Neural cell (in vitro differentiated cells): Measurements from ENCODE around the gene HRH2. TPM values are rescaled to one million over a fixed set of nuclear protein-coding genes. Genes with fewer than 3 reads are reported as not detected.
"Not testable (repeated sequence)": the region's sequence is repeated elsewhere in the genome, so short reads cannot be mapped to it uniquely, and the experiment has no call there.

Experiments
- H2AFZ ChIP-seq: fragments of 200-600, 300-800 bp; sonication (generic), shearing (Covaris generic); 2 replicates; pipeline ENCODE4 v1.6.0; 2014; ENCODE audit warnings: low read depth, mild to moderate bottlenecking, antibody characterized with exemption, low read length, moderate library complexity
- H3F3A ChIP-seq: fragments of 200-600 bp; shearing (Covaris generic); 2 replicates; pipeline ENCODE4 v1.6.1; 2016; ENCODE audit warnings: mild to moderate bottlenecking, moderate library complexity, mixed read lengths, antibody characterized with exemption, low read length; ENCODE audit not compliant: insufficient read depth, poor library complexity, severe bottlenecking
- H3K27ac ChIP-seq: fragments of 200-600, 300-800 bp; sonication (generic), shearing (Covaris generic); 2 replicates; pipeline ENCODE4 v1.5.1; 2014; ENCODE audit warnings: mild to moderate bottlenecking, low read length, moderate library complexity
- H3K27me3 ChIP-seq: fragments of 300-800, 200-600 bp; sonication (generic), shearing (Covaris generic); 2 replicates; pipeline ENCODE4 v1.6.0; 2014; ENCODE audit warnings: mild to moderate bottlenecking, low read depth, low read length, moderate library complexity; ENCODE audit not compliant: insufficient read depth
- H3K36me3 ChIP-seq: fragments of 300-800, 200-600 bp; sonication (generic), shearing (Covaris generic); 2 replicates; pipeline ENCODE4 v1.5.1; 2014; ENCODE audit warnings: mild to moderate bottlenecking, antibody characterized with exemption, low read length, moderate library complexity; ENCODE audit not compliant: insufficient read depth
- H3K4me2 ChIP-seq: fragments of 300-800, 200-600 bp; sonication (generic), shearing (Covaris generic); 2 replicates; pipeline ENCODE4 v1.6.0; 2014; ENCODE audit warnings: mild to moderate bottlenecking, low read length
- H3K4me3 ChIP-seq: fragments of 300-800, 200-600 bp; sonication (generic), shearing (Covaris generic); 2 replicates; pipeline ENCODE4 v1.5.1; 2014; ENCODE audit warnings: mild to moderate bottlenecking, low read length, moderate library complexity
- H3K79me2 ChIP-seq: fragments of 200-600 bp; shearing (Covaris generic); replicated peaks from 2 replicates; pipeline ENCODE4 v1.6.0; 2014; ENCODE audit warnings: mild to moderate bottlenecking, low read length, moderate library complexity; ENCODE audit not compliant: insufficient read depth
- H3K9ac ChIP-seq: fragments of 300-800, 200-600 bp; sonication (generic), shearing (Covaris generic); 2 replicates; pipeline ENCODE4 v1.6.1; 2016; ENCODE audit warnings: mild to moderate bottlenecking, low read length, mixed read lengths
- H3K9me2 ChIP-seq: fragments of 200-600 bp; shearing (Covaris generic); 2 replicates; pipeline ENCODE4 v1.6.1; 2016; ENCODE audit warnings: mild to moderate bottlenecking, low read length, mixed read lengths; ENCODE audit not compliant: insufficient read depth
- H3K9me3 ChIP-seq: fragments of 200-600, 300-800 bp; sonication (generic), shearing (Covaris generic); 2 replicates; pipeline ENCODE4 v1.6.1; 2016; ENCODE audit warnings: mild to moderate bottlenecking, mixed run types, low read length, moderate library complexity, mixed read lengths
- H4K20me1 ChIP-seq: fragments of 200-600 bp; shearing (Covaris generic); 2 replicates; pipeline ENCODE4 v1.6.1; 2016; ENCODE audit warnings: mild to moderate bottlenecking, mixed run types; ENCODE audit not compliant: insufficient read depth
- EP300 ChIP-seq: fragments of 450-650 bp; conservative IDR thresholded peaks from 2 replicates; pipeline ENCODE4 v1.6.1; 2014; ENCODE audit warnings: antibody characterized with exemption, mild to moderate bottlenecking, moderate library complexity; ENCODE audit not compliant: poor library complexity, severe bottlenecking
- EZH2 ChIP-seq: fragments of 200-600, 300-800 bp; shearing (Covaris generic), sonication (generic); IDR thresholded peaks from 2 replicates; pipeline ENCODE4 v1.6.1; 2014; ENCODE audit warnings: antibody characterized with exemption, low read length, borderline replicate concordance, mild to moderate bottlenecking; ENCODE audit not compliant: insufficient read depth, poor library complexity, severe bottlenecking
- MXI1 ChIP-seq: fragments of 450-650 bp; conservative IDR thresholded peaks from 2 replicates; pipeline ENCODE4 v1.6.1; 2014; ENCODE audit warnings: antibody characterized with exemption, mild to moderate bottlenecking; ENCODE audit not compliant: poor library complexity, severe bottlenecking
- POLR2AphosphoS5 ChIP-seq: IDR thresholded peaks from 2 replicates; pipeline ENCODE4 v1.6.1; 2012
- SMC3 ChIP-seq: fragments of 450-650 bp; conservative IDR thresholded peaks from 2 replicates; pipeline ENCODE4 v1.6.1; 2014; ENCODE audit warnings: antibody characterized with exemption, mild to moderate bottlenecking, moderate library complexity; ENCODE audit not compliant: poor library complexity
- TAF1 ChIP-seq: IDR thresholded peaks from 2 replicates; pipeline ENCODE4 v1.6.1; 2012; ENCODE audit warnings: low read depth
- polyA plus RNA-seq: library from polyadenylated mRNA; depleted of rRNA; stranded (reverse); fragments of >200 nt; gene quantifications from 2 replicates; pipeline ENCODE4 v1.2.3, GENCODE V29; 2014
- TF ChIP-seq, protein P1 (sequence below): fragments of 450-650 bp; IDR thresholded peaks from 2 replicates; pipeline ENCODE4 v1.5.1; 2014; ENCODE audit warnings: antibody characterized with exemption, mild to moderate bottlenecking, moderate library complexity; ENCODE audit not compliant: poor library complexity, severe bottlenecking

Gene HRH2
- polyA plus RNA-seq, 1 donor from 2014 or later = 0.09 TPM

- not testable (repeated sequence) for H3F3A ChIP-seq
Measured at GRCh38 chr5:175616527-175616926, 41.3 kb upstream of the HRH2 start.

DNA sequence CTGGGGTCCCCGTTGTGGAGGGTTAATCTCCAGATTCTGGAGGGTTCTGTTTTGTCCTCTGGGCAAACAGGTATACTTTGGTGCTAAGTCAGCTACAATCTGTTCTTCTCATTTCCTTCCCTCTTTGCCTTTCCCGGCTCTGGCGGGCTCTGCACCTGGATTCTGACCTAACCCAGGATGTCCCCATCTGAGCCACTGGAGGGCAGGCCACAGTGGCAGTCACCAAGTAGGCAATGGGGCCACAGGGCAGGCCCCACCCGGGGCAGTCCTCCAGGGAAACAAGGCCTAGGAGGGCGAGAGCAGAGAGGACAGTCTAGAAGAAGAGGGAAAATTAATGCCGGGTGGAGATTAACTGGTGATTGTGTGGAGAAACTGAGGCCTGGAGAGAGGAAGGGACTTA is 40.4 kb upstream of the HRH2 start:
- Histone ChIP-seq H3K4me3 (no peak overlapping the region), H3K9ac (no peak overlapping the region), H3K27me3 (no peaks in the 10 kb centered on the region), H3F3A (no peaks in the 10 kb centered on the region), H3K4me2 (no peak overlapping the region), H4K20me1 (no peaks in the 10 kb centered on the region), H2AFZ (no peak overlapping the region), H3K79me2 (no peaks in the 10 kb centered on the region), H3K9me2 (no peaks in the 10 kb centered on the region), H3K9me3 (no peaks in the 10 kb centered on the region), H3K27ac (no peak overlapping the region), H3K36me3 (no peaks in the 10 kb centered on the region)
- TF ChIP-seq, protein P1, sequence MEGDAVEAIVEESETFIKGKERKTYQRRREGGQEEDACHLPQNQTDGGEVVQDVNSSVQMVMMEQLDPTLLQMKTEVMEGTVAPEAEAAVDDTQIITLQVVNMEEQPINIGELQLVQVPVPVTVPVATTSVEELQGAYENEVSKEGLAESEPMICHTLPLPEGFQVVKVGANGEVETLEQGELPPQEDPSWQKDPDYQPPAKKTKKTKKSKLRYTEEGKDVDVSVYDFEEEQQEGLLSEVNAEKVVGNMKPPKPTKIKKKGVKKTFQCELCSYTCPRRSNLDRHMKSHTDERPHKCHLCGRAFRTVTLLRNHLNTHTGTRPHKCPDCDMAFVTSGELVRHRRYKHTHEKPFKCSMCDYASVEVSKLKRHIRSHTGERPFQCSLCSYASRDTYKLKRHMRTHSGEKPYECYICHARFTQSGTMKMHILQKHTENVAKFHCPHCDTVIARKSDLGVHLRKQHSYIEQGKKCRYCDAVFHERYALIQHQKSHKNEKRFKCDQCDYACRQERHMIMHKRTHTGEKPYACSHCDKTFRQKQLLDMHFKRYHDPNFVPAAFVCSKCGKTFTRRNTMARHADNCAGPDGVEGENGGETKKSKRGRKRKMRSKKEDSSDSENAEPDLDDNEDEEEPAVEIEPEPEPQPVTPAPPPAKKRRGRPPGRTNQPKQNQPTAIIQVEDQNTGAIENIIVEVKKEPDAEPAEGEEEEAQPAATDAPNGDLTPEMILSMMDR = no peak

More at GRCh38 chr5:175616527-175616926, 41.3 kb upstream of the HRH2 start:
- not testable (repeated sequence) for H3K27ac ChIP-seq, H3K9ac ChIP-seq, H3K4me2 ChIP-seq, H3K79me2 ChIP-seq, H3K9me2 ChIP-seq, H4K20me1 ChIP-seq, H3K27me3 ChIP-seq, H3K4me3 ChIP-seq, H3K36me3 ChIP-seq, H2AFZ ChIP-seq, H3K9me3 ChIP-seq

DNA sequence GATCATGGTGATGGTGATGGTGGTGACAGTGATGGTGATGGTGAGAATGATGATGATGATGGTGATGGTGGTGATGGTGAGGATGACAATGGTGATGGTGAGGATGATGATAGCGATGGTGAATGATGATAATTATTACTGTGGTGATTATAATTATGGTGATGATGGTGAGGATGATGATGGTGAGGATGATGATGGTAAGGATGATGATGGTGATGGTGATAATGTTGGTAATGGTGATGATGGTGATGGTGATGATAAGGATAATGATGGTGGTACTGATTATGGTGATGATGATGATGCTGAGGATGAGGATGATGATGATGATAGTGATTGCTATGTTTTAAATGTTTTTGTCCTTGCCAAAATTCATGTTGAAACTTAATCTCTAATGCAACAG is 37.3 kb upstream of the HRH2 start:
- no peaks in the 10 kb centered on the region for H3K9me3 ChIP-seq
- H4K20me1 ChIP-seq = no peaks in the 10 kb centered on the region
- no peaks in the 10 kb centered on the region for H3K36me3 ChIP-seq
- H3K9me2 ChIP-seq = no peaks in the 10 kb centered on the region
- H3K4me3 ChIP-seq = no peak overlapping the region
- TF ChIP-seq POLR2AphosphoS5 (no peak), EZH2 (no peak), EP300 (no peak), SMC3 (no peak)
- no peak overlapping the region for H3K9ac ChIP-seq
- no peaks in the 10 kb centered on the region for H3K79me2 ChIP-seq
- H3F3A ChIP-seq = no peaks in the 10 kb centered on the region
- H3K27ac ChIP-seq = no peak overlapping the region
- no peaks in the 10 kb centered on the region for H3K27me3 ChIP-seq
- H3K4me2 ChIP-seq = no peak overlapping the region
- no peak overlapping the region for H2AFZ ChIP-seq

DNA sequence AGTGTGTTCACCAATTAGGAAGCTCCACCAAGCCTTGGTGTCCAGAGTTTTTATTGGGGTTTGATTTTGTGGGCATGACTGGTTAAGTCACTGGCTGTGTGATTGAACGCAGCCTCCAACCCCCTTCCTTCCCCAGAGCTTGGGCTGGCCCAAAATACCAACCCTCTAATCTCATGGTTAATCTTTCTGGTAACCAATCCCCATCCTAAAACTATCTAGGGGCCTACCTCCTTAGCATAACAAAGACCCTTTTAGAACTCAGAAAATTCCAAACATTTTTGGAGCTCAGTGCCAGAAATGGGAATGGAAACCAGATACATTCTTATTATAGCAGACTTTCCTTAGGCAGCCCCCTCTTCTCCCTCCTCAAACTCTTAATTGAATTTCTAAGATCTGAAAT is 35.9 kb upstream of the HRH2 start:
- H2AFZ ChIP-seq = no peak overlapping the region
- no peak overlapping the region for H3K27ac ChIP-seq
- no peak overlapping the region for H3K4me2 ChIP-seq
- H3K9me2 ChIP-seq = no peaks in the 10 kb centered on the region
- no peak overlapping the region for H3K9ac ChIP-seq
- no peaks in the 10 kb centered on the region for H3F3A ChIP-seq
- H3K36me3 ChIP-seq = no peaks in the 10 kb centered on the region
- H3K9me3 ChIP-seq = no peaks in the 10 kb centered on the region
- no peak overlapping the region for H3K4me3 ChIP-seq
- no peaks in the 10 kb centered on the region for H3K27me3 ChIP-seq
- no peaks in the 10 kb centered on the region for H4K20me1 ChIP-seq
- TF ChIP-seq, protein P1 = no peak
- TF ChIP-seq EZH2 (no peak), SMC3 (no peak), MXI1 (no peak), POLR2AphosphoS5 (no peak), TAF1 (no peak)
- H3K79me2 ChIP-seq = no peaks in the 10 kb centered on the region
